BE2C (cell line): ENCODE results near the gene DCANP1.

Experiments
- DNase-seq: peaks from one replicate; pipeline ENCODE4 v3.0.0-alpha.2; 2020
- H3K27me3 ChIP-seq: fragments of 250-450 bp; sonication (Bioruptor Pico); 2 replicates; pipeline ENCODE4 v1.5.1; 2020; ENCODE audit warnings: mild to moderate bottlenecking
- H3K36me3 ChIP-seq: fragments of 250-450 bp; sonication (Bioruptor Pico); 2 replicates; pipeline ENCODE4 v1.5.1; 2020; ENCODE audit warnings: mild to moderate bottlenecking
- H3K4me1 ChIP-seq: fragments of 250-450 bp; sonication (Bioruptor Pico); 2 replicates; pipeline ENCODE4 v1.5.1; 2020
- H3K4me3 ChIP-seq: 2 replicates; pipeline ENCODE4 v1.5.1; 2011; ENCODE audit warnings: low read depth, low read length
- H3K9me3 ChIP-seq: fragments of 250-450 bp; sonication (Bioruptor Pico); 2 replicates; pipeline ENCODE4 v1.5.1; 2020
- CTCF ChIP-seq: IDR thresholded peaks from 2 replicates; pipeline ENCODE4 v1.5.1; 2012; ENCODE audit warnings: mild to moderate bottlenecking, low read depth, low read length

DCANP1 gene

GRCh38 chr5:135482381-135482933 is 35.3 kb upstream of the DCANP1 start:
- Histone ChIP-seq H3K27me3 (no peaks in the 10 kb centered on the region), H3K36me3 (no peaks in the 10 kb centered on the region), H3K4me1 (no peaks in the 10 kb centered on the region), H3K9me3 (no peaks in the 10 kb centered on the region), H3K4me3 (no peak overlapping the region)
- DNase-seq = no peak
- no peak for TF ChIP-seq CTCF

GRCh38 chr5:135481909-135482311 is 34.8 kb upstream of the DCANP1 start:
- no peaks in the 10 kb centered on the region for H3K27me3 ChIP-seq
- H3K9me3 ChIP-seq = no peaks in the 10 kb centered on the region
- no peak for TF ChIP-seq CTCF
- no peaks in the 10 kb centered on the region for H3K4me1 ChIP-seq
- H3K36me3 ChIP-seq = no peaks in the 10 kb centered on the region
- no peak overlapping the region for H3K4me3 ChIP-seq
- no peak for DNase-seq

- Histone ChIP-seq H3K27me3 (no peaks in the 10 kb centered on the region), H3K4me3 (no peak overlapping the region), H3K36me3 (no peaks in the 10 kb centered on the region), H3K4me1 (no peaks in the 10 kb centered on the region), H3K9me3 (no peaks in the 10 kb centered on the region)
- no peak for TF ChIP-seq CTCF
- DNase-seq = no peak
Measured at GRCh38 chr5:135481387-135481786, 34.2 kb upstream of the DCANP1 start.

- no peaks in the 10 kb centered on the region for H3K9me3 ChIP-seq
- no peak for TF ChIP-seq CTCF
- no peak for DNase-seq
- no peak overlapping the region for H3K4me3 ChIP-seq
- H3K4me1 ChIP-seq = no peaks in the 10 kb centered on the region
- H3K27me3 ChIP-seq = no peaks in the 10 kb centered on the region
- H3K36me3 ChIP-seq = no peaks in the 10 kb centered on the region
Measured at GRCh38 chr5:135480511-135480910, 33.4 kb upstream of the DCANP1 start.

- Histone ChIP-seq H3K4me1 (no peaks in the 10 kb centered on the region), H3K9me3 (no peaks in the 10 kb centered on the region), H3K27me3 (peaks cover 3% of the 10 kb centered on the region; the same call in 1 of the 2 replicates), H3K4me3 (no peak overlapping the region), H3K36me3 (no peaks in the 10 kb centered on the region)
- no peak for DNase-seq
- no peak for TF ChIP-seq CTCF
Measured at GRCh38 chr5:135478938-135479337, 31.8 kb upstream of the DCANP1 start.

- TF ChIP-seq CTCF = no peak
- DNase-seq = no peak
- H3K9me3 ChIP-seq = no peaks in the 10 kb centered on the region
- H3K36me3 ChIP-seq = no peaks in the 10 kb centered on the region
- peaks cover 3% of the 10 kb centered on the region; the same call in 1 of the 2 replicates for H3K27me3 ChIP-seq
- H3K4me3 ChIP-seq = no peak overlapping the region
- H3K4me1 ChIP-seq = no peaks in the 10 kb centered on the region
Measured at GRCh38 chr5:135477613-135478066, 30.5 kb upstream of the DCANP1 start.
